NCI-H226 (cell line): ENCODE data around the gene ELP1.
"Not testable (repeated sequence)": the region's sequence is repeated elsewhere in the genome, so short reads cannot be mapped to it uniquely, and the experiment has no call there.

Experiments
- DNase-seq: peaks from one replicate; pipeline ENCODE4 v3.0.0-alpha.2; 2015

The ELP1 gene

GRCh38 chr9:108933718-108934322 is at the start of gene ELP1:
Gene ELP1 (minus strand): TSS chr9:108934124. CDS start chr9:108931146, 2,978 bp downstream.
- peak; percentile 94 for DNase-seq

GRCh38 chr9:108980893-108981292 is 47.0 kb upstream of the ELP1 start:
- DNase-seq = no peak

DNA sequence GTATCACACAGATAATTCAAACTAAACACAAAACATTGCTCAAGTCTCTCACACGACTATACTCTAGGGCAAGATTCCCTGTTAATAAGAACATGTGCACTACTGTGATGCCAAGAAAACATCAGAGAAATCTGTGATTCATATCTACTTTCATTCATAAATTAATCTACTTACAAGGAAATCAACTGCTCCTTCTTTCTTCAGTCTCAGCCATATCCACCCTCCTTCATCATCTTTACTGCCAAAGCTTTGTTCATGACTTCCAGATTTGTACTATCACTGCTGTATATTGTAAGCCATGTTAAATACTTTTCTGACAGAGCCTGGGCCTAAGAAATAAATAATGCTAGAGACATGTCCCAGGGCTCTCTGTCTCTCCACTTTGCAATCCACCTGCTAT is 44.3 kb upstream of the ELP1 start:
- no peak for DNase-seq

DNA sequence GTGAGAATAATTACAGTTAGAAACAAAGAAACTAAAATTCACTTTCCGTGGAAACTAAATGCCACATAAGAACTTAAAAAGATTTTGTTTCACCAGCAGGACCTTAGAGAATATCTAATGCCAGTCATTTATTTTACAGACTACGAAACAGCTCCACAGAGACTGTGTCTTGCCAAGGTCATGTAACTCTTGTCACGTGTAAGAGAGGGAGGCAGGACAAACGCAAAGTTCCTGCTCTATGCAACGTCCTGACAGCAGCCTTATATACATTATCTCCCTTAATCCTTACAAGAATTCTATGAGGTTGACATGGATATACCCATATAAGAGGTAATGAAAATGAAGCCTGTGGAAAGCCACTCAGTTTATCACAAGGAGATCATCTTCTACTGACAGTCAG is 40.0 kb upstream of the ELP1 start:
- no peak for DNase-seq

DNA sequence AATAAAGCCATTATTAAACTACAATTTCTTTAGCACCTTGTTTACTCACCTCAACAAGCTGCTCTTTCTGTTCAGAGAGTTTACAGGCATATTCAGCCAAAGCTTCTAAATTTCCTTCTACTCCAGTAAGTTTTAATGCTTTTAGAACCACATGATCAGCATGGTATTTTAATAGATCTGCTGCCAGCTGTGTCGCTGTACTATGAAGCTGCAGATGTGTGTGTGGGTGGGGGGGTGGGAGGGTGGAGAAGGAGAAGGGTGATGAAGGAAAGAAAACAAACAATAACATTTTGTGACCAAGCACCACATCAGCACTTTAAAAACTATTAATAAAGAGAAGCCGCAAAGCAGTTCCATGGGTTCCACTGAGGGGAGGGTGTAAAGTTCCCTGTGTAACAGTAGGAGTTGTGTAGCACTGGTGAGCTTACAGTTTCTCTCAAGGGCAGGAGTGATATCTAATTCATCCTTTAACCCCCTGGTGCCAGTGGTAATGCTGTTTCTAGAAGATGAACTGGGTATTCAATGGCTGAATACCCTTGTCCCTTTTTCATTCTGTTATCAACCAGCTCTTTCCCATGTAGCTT is 38.8 kb upstream of the ELP1 start:
- DNase-seq = no peak

DNA sequence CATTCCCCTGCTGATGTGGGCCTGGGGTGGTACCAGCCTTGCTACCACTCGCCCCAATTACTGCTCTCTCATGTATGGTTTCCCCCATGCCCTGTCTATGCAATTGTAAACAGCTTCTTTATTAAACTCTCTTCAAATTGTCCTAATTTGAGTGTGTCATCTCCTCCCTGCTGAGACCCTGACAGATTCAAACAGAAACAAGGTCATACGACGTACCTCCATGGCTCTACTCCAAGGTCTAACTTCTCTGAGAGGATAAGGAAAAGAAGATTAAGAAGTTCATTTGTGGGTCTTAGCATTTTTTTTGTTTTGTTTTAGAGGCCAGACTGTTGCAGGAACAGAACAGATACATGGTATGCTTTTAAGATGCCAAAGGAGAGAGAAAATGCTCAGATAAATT is 38.3 kb upstream of the ELP1 start:
- no peak for DNase-seq

DNA sequence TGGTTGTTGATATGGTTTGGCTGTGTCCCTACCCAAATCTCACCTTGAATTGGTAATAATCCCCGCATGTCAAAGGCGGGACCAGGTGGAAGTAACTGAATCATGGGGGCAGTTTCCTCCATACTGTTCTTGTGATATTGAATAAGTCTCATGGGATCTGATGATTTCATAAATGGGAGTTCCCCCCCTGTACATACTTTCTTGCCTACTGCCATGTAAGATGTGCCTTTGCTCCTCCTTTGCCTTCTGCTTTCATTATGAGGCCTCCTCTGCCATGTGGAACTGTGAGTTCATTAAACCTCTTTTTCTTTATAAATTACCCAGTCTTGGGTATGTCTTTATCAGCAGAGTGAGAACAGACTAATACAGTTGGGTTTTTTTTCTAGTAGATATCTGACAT is 37.5 kb upstream of the ELP1 start:
- DNase-seq = not testable (repeated sequence)

- DNase-seq = no peak
Observed at GRCh38 chr9:108967916-108968315, 34.0 kb upstream of the ELP1 start.

DNA sequence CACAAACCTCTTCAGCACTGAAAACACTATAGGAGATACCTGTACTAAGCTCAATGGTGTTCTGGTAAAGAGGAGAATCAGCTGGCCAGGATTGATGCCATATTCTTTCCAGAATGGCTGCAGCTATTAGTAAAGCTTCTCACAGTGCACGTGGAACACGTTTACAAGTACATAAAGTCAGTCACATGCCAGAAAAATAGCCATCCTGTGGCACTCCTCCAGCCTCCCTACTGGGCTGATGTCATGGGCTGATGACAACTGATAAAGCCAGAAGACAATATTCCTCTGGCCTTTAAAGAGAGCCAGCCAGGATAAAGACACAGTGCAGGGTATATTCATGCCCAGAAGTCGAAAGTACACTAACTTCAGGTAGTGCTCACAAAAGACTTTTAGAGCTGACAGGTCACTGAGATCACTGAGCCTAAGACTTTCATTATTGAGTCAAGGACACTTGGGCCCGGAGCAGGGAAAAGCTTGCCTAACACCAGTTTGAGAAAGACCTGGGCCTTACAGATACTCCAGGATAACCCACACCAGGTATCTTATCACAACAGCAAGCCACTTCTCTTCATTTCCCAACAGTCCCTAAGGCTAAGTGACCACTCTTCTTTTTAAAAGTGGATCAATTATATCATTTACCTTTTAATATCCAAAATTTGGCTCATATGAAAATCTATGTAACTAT is 29.7 kb upstream of the ELP1 start:
- DNase-seq = no peak

GRCh38 chr9:108961151-108961550 is 27.2 kb upstream of the ELP1 start:
- DNase-seq = no peak

- DNase-seq = no peak
Observed at GRCh38 chr9:108960331-108960730, 26.4 kb upstream of the ELP1 start.

DNA sequence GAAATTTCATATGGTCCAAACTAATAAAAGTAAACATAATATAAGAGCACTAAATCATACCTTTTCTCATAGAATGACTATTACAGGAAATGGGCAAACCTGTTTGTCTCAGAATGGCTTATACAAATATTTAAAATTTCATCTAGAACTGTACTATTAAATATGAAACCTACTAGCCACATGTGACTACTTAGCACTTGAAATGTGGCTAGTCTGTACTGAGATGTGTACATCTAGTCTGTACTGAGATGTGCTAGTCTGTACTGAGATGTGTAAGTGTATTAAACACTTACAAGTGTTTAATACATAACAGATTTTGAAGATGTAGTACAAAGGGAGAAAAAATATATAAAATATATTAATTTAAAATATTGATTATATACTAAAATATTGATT is 22.7 kb upstream of the ELP1 start:
- no peak for DNase-seq

GRCh38 chr9:108956022-108956630 is 22.2 kb upstream of the ELP1 start:
- DNase-seq = no peak

GRCh38 chr9:108953983-108954574 is 20.2 kb upstream of the ELP1 start:
- no peak for DNase-seq

- DNase-seq = no peak
Observed at GRCh38 chr9:108951578-108951977, 17.7 kb upstream of the ELP1 start.

- DNase-seq = no peak
Observed at GRCh38 chr9:108950168-108950567, 16.2 kb upstream of the ELP1 start.

DNA sequence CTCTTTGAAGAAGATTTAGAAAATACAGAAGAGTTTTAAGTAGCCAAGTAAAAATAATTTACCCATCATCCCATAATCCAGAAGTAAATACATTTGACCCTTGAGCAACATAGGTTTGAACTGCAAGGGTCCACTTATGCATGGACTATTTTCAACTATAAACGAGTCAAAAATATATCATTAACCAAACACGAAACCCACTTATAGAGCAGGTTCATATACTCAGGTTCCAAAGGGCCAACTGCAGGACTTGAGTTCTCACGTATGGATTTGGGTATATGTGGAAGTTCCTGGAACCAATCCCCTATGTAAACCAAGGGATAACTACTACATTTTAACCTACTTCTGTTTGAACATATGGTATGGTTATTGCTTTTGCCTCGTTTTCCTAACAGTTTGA is 6.1 kb upstream of the ELP1 start:
- no peak for DNase-seq

GRCh38 chr9:108937561-108938305 is 3.8 kb upstream of the ELP1 start:
- DNase-seq = no peak

- DNase-seq = peak; percentile 65
Observed at GRCh38 chr9:108934323-108934893, 484 bp upstream of the ELP1 start, which contains the start of gene ABITRAM. Gene ABITRAM (plus strand): TSS chr9:108934400. CDS start chr9:108934487, 87 bp downstream.

DNA sequence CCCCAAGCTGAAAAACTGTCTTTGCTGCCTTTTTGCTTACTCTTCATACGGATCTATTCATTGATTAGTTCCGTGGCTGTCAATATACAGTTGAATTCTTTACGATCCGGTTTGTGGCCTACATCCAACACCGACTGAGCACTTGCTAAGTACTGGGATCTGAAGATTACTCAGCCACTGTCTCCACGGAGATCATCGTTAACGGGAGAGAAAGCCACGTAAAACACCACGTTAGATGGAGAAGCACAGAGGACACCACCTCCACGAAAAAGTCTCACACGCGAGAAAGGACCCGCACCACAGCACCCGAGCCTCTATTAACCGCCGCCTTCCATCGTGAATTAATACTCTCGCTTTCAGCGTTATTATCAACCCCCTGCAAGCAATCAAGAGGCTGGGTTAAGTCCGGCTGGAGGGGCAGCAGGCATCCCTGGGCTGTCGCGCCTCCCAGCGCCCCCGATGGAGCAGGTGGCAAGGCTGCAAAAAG is 650 bp downstream of the ELP1 start:
- DNase-seq = no peak

DNA sequence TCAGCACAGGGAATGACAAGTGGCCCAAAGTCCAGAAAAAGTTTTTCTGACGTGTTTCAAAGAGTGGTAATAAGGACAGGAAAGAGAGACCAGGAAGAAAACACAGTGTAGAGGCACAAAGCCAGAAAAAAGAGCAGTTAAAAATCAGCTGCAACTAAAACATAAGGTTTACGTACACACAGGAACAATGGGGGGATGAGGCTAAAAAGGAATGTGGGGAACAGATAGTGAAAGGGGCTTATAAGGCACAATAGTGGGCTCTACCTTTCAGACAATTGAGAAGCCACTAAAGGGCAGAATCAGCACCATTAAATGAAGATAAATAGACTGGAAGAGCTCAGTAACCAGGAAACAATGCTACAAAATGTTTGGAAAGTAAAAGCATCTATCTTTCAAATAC is 5.5 kb downstream of the ELP1 start:
- no peak for DNase-seq

DNA sequence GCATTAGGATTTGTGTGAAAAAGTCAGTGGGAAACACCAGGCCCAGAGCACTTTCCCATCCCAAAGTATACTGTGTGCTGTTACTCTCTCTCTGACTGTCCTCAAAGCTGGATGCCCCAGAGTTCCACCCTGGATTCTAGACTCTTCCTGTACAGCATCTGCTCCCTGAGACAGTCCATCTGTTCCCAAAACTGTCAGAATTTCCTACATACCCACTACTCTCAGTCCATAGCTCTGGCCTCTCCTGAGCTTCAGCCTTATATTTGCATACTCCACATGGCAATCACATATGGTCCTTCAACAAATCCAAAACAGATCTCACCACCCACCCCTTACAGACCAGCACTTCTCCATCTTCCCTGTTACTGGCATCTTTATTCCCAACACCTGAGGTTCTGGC is 9.5 kb downstream of the ELP1 start:
- DNase-seq = no peak
